GM18873 (cell line): ENCODE measurements around the gene KAZALD1.

Experiments
- ATAC-seq: cut with Tn5 transposase; IDR thresholded peaks from one replicate; pipeline ENCODE4 v1.9.1; 2021; ENCODE audit warnings: mild to moderate bottlenecking, moderate library complexity, moderate number of reproducible peaks; ENCODE audit not compliant: unreplicated experiment, low FRiP score

Gene KAZALD1

DNA sequence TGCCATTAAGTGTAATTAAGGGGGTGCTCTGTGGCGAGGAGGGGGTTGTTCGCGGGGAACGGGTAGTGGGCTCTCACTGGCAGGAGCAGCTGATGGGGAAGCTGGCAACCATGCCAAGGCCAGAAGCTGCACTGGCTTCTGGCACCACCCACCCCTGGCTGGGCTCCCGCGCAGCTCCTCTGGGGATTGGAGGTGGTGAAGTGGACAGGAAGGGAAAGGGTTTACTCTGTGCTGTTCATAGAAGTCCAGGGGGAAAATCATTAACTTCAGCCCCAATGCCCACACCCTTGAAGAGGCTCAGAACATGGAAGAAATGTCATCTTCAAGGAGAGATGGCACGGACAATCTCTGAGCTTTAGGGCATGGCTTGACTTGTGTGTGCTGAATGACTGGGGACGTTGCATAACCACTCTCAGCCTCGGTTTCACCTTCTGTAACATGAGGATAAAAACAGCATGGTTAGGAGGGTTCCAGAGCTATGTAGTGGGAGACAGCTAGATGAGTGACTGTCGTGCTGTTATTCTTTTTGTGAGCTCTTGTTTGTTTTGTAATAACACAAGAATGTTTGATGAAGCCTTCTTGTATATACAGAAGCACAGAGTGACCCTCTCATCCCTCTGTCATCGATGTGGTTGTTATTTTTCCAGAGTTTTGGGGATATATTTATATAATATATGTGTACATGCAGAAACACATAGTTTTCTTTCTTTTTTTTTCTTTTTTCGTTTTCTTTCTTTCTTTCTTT lies 29.9 kb downstream of the KAZALD1 start:
- ATAC-seq, result no peak

DNA sequence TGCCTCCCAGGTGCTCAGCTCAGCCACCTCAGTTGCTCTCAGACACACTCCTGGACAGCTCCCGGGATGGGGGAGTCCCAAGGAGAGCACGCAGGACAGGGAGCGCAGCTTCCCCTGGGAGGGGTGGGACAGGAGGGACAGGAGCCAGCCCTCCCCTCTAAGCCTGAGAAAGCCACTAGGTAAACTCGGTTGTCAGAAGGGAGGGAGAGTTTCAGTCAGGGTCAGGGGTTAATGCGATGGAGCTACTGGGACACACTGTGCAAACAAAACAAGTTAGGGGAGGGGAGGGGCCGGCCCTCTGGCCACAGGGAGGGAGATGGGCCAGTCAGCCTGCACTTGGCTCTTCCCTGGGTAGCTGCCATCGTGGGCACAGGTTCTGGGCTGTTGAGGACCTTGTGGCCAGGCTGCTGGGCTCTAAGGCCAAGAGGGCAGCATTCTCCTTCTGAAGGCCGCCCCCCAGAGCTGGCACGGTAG lies 31.1 kb downstream of the KAZALD1 start:
- ATAC-seq, result no peak

DNA sequence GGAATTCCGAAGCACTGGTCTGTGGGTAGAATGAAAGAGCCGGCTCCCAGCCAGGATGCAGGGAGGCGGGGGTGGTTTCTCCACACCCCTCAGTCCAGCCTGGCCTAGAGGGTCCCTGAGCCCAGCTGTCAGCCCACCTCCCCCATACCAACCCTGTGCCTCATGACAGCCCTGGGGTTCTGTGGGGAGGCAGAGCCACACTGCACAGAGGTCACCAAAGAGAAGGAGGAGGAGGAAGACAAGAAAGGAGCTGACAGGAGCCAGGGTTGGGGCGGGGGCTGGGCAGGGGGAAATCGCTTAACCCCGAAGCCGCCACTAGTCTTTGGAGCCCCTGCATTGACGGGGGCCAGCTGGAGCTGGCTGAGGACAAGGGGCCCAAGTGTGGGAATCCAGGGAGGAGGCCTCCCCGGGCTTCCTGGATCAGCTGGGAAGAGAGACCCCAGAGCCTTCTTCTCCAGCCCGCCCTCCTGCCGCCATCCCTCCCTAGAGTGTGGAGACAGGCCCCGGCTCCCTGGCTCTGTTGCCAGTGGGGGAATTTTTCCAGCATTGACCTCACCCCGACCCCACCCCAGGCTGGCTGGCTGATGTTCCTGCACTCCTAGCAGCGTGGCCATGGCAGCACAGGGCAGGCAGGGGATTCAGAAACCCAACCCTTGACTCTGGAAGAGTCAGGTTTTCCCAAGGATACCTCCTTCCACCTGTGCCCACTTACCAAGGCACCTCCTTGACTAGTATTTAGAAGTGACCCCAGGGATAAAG lies 32.5 kb downstream of the KAZALD1 start:
- no peak for ATAC-seq

DNA sequence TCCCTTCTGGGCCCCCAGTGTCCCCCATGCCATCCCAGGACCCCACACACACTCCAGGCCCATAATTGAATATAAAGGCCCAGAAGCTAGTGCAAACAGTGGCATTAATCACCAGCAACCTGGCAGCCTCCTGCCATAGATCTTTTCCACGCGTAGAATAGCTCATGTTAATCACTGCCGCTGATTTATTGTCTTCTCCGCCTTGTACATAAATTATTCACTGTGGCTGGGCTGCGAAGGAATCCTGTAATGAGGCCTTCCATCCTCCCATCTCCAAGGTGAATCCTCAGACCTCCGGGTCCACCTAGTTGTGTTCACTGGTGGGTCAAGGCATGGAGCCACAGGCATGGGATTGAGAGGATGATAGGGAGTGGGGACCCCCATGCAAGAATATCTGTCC lies 33.2 kb downstream of the KAZALD1 start:
- no peak for ATAC-seq

DNA sequence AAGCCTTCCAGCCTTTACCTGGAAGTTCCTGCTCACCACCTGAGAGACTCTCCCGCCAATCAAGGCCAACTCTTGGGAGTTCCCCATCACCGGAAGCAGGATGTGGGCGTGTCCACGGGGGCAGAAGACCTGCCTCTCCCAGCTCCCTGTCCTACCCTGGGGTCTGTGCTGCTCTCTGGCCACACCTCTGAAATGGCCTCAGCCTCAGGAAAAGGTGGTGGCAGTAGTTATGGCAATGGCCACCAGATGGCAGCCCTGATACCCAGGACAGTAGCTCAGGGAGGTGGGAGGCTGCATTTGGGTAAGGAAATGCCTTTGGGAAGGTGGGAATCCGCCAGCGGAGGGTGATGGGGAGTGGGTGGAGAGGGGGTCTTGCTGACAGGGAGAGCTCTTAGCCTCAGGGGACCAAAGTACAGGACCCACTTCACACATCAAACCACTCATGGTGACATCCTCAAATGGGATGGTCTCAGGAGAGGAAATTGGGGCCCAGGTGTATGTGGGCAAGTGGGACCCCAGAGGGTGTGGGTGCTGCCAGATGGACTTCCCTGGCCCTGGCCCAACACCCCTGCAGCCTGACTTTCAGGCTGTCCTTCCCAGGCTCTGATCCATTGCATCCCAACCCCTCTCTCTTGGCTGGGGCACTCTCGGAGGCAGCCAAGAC lies 33.9 kb downstream of the KAZALD1 start:
- ATAC-seq, result peak; percentile 66

DNA sequence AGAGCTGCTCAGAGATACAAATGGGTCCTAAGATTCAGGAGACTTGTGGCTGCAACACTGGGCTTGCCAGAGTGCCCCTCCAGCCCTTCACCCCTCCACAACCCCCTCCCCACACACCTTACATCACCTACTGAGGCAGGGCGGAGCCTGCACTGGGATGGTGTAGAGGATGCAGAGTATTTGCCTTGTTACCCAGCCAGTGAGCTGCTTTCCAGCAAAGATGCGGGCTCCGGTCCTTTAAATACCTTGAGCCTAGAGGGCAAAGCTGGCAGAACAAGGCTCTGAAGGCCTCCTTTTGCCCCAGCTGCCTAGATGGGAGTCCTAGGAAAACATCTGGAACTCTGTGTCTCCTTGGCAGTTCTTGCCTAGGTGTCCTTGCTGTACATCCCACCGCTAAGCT lies 34.6 kb downstream of the KAZALD1 start:
- no peak for ATAC-seq

DNA sequence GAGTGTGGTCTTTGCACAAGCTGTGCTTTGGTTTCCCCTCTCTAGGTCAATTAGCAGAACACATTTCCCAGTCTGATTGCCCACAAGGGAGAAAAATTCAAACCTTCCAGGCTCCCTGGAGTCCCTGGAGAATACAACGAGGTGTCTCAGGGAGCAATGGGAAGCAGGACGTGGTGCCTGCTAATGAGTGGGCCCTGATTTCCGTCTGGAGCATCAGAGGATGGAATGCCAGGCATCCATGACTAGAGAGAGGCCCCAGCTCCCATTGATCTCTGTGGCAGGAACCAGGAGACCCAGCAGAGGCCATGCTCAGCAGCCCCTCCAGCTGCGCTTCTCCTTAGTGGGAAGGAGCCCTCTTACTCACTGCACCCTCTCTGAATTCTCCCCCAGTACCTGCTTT lies 36.1 kb downstream of the KAZALD1 start:
- ATAC-seq, result no peak

DNA sequence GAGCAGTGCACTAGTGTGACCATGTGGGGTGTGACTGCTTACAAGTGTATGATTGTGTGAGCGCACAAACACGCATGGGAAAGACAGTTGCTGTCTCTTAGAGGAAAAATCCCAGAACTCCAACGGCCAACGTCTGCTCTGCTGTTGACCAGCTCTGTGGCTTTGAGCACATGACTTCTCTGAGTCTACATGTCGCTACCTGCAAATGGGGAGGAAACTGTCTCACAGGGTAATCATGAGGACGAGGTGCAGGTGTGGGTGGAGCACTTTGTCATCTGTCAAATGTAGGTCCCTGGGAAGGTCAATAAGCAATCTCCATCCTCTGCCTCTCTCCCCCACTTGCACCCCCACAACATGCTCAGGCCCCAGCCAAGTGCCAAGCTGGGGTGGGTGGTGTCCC lies 38.1 kb downstream of the KAZALD1 start:
- no peak for ATAC-seq

DNA sequence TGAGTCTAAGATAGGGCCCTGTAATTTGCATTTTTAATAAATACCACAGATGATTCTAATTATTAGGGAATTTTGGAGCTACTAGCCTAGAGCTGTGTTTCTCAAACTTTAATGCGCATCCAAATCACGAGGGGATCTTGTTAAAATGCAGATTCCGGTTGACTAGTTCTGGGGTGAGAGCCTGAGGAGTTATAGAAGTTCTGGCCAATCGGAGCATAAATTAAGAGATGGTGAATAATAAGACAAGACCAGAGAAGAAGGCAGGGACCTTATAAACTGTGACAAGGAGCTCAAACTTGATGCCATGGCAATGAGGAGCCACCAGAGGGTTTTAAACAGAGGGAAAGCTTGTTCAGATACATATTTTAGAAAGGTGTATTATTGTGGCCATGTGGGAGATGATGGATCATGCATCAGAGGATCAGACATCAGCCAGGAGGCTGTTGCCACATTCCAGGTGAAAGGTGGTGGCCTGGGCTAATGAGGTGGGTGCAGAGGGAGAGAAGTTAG lies 39.6 kb downstream of the KAZALD1 start:
- ATAC-seq, result no peak

DNA sequence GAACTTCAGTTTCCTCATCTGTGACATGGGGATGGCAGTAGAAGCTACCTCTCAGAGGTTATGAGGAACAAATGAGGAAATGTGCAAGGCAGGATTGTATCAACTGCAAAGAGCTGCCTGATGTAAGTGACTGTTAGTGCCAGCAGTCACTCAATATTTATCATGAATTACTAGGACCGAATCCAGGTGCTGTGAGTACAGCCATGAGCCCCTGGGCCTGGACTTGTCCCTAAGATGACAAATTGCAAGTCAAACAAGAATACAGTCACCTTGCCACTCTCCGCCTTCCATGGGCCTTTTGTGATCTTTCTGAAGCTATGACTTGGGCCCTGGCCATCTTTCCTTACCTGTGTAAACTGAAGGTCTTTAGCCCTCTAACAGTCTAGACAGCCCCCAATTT lies 41.6 kb downstream of the KAZALD1 start:
- ATAC-seq, result no peak

DNA sequence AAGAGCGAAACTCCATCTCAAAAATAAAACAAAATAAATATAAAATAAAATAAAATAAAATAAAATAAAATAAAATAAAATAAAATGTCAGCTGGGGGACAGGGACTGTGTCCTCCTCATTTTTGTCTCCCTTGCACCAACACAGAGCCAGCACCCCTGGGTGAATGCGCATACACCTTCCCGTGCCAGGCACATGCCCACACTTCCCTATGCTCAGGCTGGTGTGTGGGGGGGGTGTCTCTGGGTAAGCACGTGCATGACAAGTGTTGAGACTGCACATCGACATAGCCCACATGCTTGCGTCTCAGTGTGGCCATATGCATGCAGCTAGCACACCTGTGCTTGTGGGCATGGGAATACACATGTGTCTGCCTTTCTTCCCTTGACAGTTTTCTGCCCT lies 44.6 kb downstream of the KAZALD1 start:
- no peak for ATAC-seq

DNA sequence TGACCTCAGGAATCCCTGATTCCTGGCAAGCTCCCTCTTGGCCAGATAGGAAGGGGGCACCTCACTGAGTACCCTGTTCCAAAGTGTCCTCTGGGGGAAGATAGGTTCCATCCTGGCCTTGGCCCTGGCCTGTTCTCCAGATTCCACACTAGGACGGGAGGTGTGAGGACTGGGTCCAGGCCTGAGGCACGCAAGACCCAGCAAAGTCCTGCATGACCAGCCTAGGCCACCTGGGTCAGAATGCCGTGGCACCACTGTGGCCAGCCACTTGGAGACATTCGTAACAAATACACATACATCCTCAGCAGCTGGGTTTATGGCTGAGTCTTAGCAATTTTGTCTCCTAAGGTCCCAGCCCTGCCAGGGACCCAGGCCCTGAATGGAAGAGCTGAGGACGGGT lies 46.0 kb downstream of the KAZALD1 start:
- no peak for ATAC-seq

DNA sequence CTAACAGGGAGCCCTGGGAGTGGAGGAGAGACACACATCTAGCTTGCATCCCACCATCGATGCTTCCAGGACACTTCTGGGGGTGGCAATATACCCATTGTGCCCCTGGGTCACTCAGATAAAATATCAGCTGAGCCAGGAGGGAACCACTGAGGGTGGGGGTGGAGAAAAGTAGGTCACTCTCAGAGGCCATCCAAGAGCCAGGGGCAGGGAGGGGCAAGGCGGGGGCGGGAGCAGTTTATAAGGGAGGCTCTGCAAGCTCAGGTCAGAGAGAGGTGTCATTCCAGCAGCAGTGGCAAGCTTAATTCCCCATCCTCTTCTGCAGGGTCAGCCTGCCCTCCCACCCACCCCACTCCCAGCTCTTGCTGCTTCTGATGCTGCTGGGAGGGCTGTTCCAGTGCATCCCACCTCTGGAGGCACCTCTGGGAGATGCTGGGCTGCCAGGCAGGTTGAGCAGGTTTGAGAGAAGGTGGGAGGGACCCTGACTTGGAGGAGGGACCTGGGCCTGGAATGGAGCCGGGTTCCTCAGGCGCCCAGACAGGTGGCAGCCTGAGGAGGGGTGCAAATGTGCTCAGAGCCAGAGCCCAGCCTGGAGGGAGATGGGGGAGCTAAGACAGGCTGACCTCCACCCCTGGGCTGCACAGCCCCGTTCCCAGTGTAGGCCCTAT lies 49.2 kb downstream of the KAZALD1 start:
- ATAC-seq, result no peak

DNA sequence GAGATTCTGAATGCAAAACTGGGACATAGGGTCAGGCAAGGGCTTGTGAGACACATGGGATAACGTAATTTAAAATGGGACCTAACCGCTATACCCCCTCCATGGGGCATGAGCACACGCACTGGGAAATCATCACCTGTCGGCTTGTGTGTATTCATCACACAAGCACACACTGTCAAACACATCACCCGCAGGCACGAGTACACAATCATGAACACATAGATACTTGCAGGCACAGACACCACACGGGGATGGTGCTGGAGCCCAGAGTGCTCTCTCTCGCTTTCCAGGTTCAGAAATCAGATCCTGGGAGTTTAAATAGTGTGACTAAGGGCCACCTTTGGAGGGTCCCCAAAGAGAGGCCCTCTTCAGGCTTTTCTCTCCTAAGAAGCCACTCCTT lies 49.8 kb downstream of the KAZALD1 start:
- no peak for ATAC-seq

DNA sequence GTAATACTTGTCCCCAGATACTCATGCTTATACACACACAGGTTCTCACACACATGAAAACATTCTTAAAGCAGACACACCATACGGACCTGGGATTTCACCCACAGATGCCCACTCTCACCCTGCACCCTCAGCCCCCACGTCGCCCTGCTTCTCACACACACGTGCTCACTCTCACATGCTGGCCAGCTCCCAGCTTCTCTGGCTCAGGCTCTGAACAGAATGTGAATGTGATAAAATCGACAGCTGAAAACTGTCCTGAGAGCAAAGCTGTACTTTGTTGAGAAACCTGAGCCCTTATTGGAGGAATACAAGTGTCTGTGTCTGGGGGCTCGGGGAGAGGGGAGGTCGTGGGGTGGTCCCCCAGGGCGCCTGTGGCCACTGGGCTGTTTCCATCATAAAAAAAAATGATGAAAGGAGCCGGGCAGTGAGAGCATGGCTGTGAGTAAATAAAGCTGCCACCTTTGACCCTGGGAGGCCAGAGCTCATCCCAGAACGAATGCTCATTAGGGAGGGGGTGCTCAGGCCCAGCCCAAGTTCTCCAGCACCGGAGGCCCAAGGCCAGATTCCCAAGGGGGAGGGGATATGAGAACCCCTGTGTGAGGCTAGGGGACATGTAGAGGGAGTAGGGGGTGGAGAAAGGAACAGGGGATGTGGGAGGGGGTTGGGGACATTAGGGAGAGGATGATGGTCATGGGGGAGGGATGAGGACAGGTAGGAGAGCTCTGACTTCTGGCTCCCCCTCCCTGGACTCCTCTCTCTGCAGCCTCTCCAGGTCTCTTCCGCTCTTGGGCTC lies 51.2 kb downstream of the KAZALD1 start:
- no peak for ATAC-seq

DNA sequence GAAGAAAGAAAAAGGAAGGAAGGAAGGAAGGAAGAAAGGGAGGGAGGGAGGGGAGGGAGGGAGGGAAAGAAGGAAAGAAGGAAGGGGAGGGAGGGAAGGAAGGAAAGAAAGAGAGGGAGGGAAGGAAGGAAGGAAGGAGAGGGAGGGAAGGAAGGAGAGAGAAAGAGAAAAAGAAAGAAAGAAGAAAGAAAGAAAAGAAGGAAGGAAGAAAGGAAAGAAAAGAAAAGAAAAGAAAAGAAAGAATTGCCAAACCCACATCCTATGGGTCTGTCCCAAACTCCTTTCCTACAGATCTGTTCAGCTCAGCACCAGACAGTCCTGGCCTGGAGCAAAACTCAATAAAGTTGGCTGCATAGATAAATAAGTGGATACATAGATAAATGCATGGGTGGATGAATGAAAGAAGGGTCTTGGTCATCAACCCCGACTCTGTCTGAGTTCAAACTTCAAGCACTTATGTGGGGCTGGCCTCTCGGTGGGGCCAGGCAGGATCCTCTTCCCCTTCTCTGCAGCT lies 52.2 kb downstream of the KAZALD1 start:
- no peak for ATAC-seq

DNA sequence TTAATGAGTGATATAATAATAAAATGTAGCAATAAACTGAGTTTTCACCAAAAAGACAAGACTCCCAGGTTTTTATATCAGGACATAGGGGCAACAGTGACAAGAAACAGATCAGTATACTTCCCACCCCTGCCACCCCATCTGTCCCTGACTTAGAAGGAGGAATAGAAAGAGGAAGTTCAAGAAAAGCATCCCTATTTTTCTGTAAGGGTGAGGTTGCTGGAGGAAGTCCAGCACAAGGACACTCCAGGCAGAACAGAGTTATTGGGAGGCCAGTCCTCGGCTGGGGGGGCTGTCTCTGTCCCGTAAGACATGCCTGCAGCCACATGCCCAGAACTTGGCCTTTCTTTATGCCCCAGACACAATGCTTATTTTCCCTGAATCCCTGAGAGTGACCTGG lies 52.9 kb downstream of the KAZALD1 start:
- no peak for ATAC-seq
